ENCODE data around the gene BICC1. TPM values are rescaled to one million over a fixed set of nuclear protein-coding genes. Genes with fewer than 3 reads are reported as not detected.

BICC1 gene
- total and polyA plus RNA-seq, 2 of the 8 experiments (the other 6 are each of a cell fraction or from before 2014, with no cell fraction given): 0.20 to 0.73 TPM

DNA sequence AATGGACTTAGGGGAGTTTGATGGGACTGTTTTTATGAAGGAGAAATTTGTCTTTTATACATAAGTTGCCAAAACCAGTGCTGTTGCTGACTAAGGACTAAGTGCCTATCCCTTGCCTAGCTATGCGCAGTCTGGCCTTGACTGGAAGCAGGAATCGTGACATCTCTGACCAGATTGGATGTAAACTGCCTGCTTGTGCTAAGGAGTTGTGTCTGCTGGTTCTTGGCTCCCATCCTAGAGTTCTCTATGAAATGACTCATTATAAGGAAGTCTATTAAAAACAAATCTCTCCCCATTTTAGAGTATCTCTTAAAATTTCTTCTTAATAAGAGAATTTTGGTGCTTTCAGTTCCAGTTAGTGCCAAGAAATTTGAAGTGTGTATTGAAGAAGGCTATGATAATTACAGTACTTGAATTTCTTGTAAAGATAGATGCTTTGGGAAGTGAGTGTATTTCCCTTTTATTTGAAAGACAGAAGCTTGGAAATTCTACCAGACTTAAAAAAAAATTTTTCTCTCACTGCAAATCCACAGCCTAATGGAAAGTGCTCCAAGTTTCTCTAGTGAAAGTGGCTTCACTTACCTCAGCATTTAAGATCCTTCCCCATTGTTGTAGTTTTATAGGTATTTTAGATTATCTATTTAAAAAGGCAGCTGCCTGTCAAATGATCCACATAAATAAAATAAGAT is 77.6 kb downstream of the BICC1 start (continued):
- TF ChIP-seq SP1 (IDR thresholded peaks at IDR 0.05; ENCODE audit: low read depth, low read length) (no peak), KDM4A (IDR thresholded peaks at IDR 0.05; ENCODE audit: low read depth, low read length, severe bottlenecking) (no peak), JUN (IDR thresholded peaks at IDR 0.05; ENCODE audit: low read depth, low read length) (no peak), POLR2A (IDR thresholded peaks at IDR 0.05; ENCODE audit: control extremely low read depth in 1 of 2, low read depth in 2 of 2, low read length in 2 of 2) (no peak), CTBP2 (IDR thresholded peaks at IDR 0.05; ENCODE audit: borderline replicate concordance, insufficient read depth, insufficient read length, low read length) (no peak), CTCF (IDR thresholded peaks at IDR 0.05; ENCODE audit: control extremely low read depth in 1 of 3, insufficient read depth in 1 of 3, low read depth in 1 of 3, low read length in 3 of 3) (no peak), NANOG (IDR thresholded peaks at IDR 0.05; ENCODE audit: insufficient read depth, low read depth, low read length, poor library complexity, severe bottlenecking) (no peak), FOSL1 (IDR thresholded peaks at IDR 0.05; ENCODE audit: insufficient read depth, low read depth, low read length) (no peak), BRCA1 (IDR thresholded peaks at IDR 0.05; ENCODE audit: low read depth, low read length) (no peak)
